Measurements from ENCODE around the gene PUM1.

The PUM1 gene

GRCh38 chr1:31012210-31012924 lies 53.1 kb downstream of the PUM1 start:
- Histone ChIP-seq H3K4me3 (IDR thresholded peaks at IDR 0.05; ENCODE audit: insufficient read depth, low read depth, low read length) (no peak overlapping the region), H3K36me3 (ENCODE audit: insufficient read depth) (0 out of 2 replicates have a peak, but pooled peaks cover 3% of the 10 kb centered on the region), H3K27ac (no peak overlapping the region), H3K4me2 (no peak overlapping the region), H3K79me2 (ENCODE audit: insufficient read depth, low read depth) (peaks cover 98% of the 10 kb centered on the region), H2AFZ (ENCODE audit: low read depth) (no peak overlapping the region), H3K27me3 (ENCODE audit: insufficient read depth, low read depth) (no peaks in the 10 kb centered on the region), H3K4me1 (ENCODE audit: low read depth, poor library complexity, severe bottlenecking) (peaks cover 35% of the 10 kb centered on the region), H4K20me1 (ENCODE audit: insufficient read depth) (peaks cover 78% of the 10 kb centered on the region), H3K9ac (no peak overlapping the region)
- TF ChIP-seq CTCF (conservative IDR thresholded peaks at IDR 0.05; ENCODE audit: low read depth, low read length) = no peak

- no peak overlapping the region for H2AFZ ChIP-seq (ENCODE audit: low read depth)
- H3K4me1 ChIP-seq (ENCODE audit: low read depth, poor library complexity, severe bottlenecking) = peaks cover 35% of the 10 kb centered on the region
- H3K27ac ChIP-seq = no peak overlapping the region
- TF ChIP-seq CTCF (conservative IDR thresholded peaks at IDR 0.05; ENCODE audit: low read depth, low read length) = no peak
- peaks cover 98% of the 10 kb centered on the region for H3K79me2 ChIP-seq (ENCODE audit: insufficient read depth, low read depth)
- H3K36me3 ChIP-seq (ENCODE audit: insufficient read depth) = 0 out of 2 replicates have a peak, but pooled peaks cover 3% of the 10 kb centered on the region
- H3K27me3 ChIP-seq (ENCODE audit: insufficient read depth, low read depth) = no peaks in the 10 kb centered on the region
- no peak overlapping the region for H3K4me3 ChIP-seq (IDR thresholded peaks at IDR 0.05; ENCODE audit: insufficient read depth, low read depth, low read length)
- peaks cover 76% of the 10 kb centered on the region for H4K20me1 ChIP-seq (ENCODE audit: insufficient read depth)
- H3K9ac ChIP-seq = no peak overlapping the region
- no peak overlapping the region for H3K4me2 ChIP-seq
Observed at GRCh38 chr1:31011719-31012118, 53.8 kb downstream of the PUM1 start.

- H3K9ac ChIP-seq = no peak overlapping the region
- peaks cover 35% of the 10 kb centered on the region for H3K4me1 ChIP-seq (ENCODE audit: low read depth, poor library complexity, severe bottlenecking)
- H3K27ac ChIP-seq = no peak overlapping the region
- no peak overlapping the region for H3K4me3 ChIP-seq (IDR thresholded peaks at IDR 0.05; ENCODE audit: insufficient read depth, low read depth, low read length)
- peaks cover 92% of the 10 kb centered on the region for H3K79me2 ChIP-seq (ENCODE audit: insufficient read depth, low read depth)
- no peak overlapping the region for H3K4me2 ChIP-seq
- no peak for TF ChIP-seq CTCF (conservative IDR thresholded peaks at IDR 0.05; ENCODE audit: low read depth, low read length)
- no peak overlapping the region for H2AFZ ChIP-seq (ENCODE audit: low read depth)
- 0 out of 2 replicates have a peak, but pooled peaks cover 3% of the 10 kb centered on the region for H3K36me3 ChIP-seq (ENCODE audit: insufficient read depth)
- H4K20me1 ChIP-seq (ENCODE audit: insufficient read depth) = peaks cover 74% of the 10 kb centered on the region
- no peaks in the 10 kb centered on the region for H3K27me3 ChIP-seq (ENCODE audit: insufficient read depth, low read depth)
Observed at GRCh38 chr1:31010086-31010989, 55.2 kb downstream of the PUM1 start.

- no peak overlapping the region for H2AFZ ChIP-seq (ENCODE audit: low read depth)
- no peak for TF ChIP-seq CTCF (conservative IDR thresholded peaks at IDR 0.05; ENCODE audit: low read depth, low read length)
- H3K4me1 ChIP-seq (ENCODE audit: low read depth, poor library complexity, severe bottlenecking) = peaks cover 19% of the 10 kb centered on the region
- peaks cover 94% of the 10 kb centered on the region for H3K79me2 ChIP-seq (ENCODE audit: insufficient read depth, low read depth)
- no peak overlapping the region for H3K4me2 ChIP-seq
- H3K36me3 ChIP-seq (ENCODE audit: insufficient read depth) = 0 out of 2 replicates have a peak, but pooled peaks cover 10% of the 10 kb centered on the region
- H3K27ac ChIP-seq = no peak overlapping the region
- H3K27me3 ChIP-seq (ENCODE audit: insufficient read depth, low read depth) = no peaks in the 10 kb centered on the region
- no peak overlapping the region for H3K4me3 ChIP-seq (IDR thresholded peaks at IDR 0.05; ENCODE audit: insufficient read depth, low read depth, low read length)
- peaks cover 65% of the 10 kb centered on the region for H4K20me1 ChIP-seq (ENCODE audit: insufficient read depth)
- H3K9ac ChIP-seq = no peak overlapping the region
Observed at GRCh38 chr1:31007462-31007991, 58.0 kb downstream of the PUM1 start.

All from KMS-11 (cell line).